ENCODE results near the gene ZBED4. TPM values are rescaled to one million over a fixed set of nuclear protein-coding genes. Genes with fewer than 3 reads are reported as not detected.
A peak's percentile ranks its signal among the peaks of the same experiment; 100 is the strongest.

Gene ZBED4
- total RNA-seq, 1 donor from 2014 or later: 16.7 TPM

GRCh38 chr22:49924113-49924833 is 70.6 kb downstream of the ZBED4 start:
- DNase-seq: no peak

GRCh38 chr22:49925525-49926128 is 72.0 kb downstream of the ZBED4 start:
- DNase-seq: no peak

GRCh38 chr22:49926916-49927315 is 73.3 kb downstream of the ZBED4 start:
- no peak for DNase-seq

GRCh38 chr22:49927483-49928184 is 74.0 kb downstream of the ZBED4 start:
- DNase-seq: no peak

GRCh38 chr22:49928185-49928495 is 74.5 kb downstream of the ZBED4 start:
- DNase-seq: no peak

- no peak for DNase-seq
These were observed 75.0 kb downstream of the ZBED4 start for GRCh38 chr22:49928555-49929210.

- DNase-seq: peak; percentile 72
These were observed 75.8 kb downstream of the ZBED4 start for GRCh38 chr22:49929211-49929979.

- DNase-seq: peak; percentile 27
These were observed 76.4 kb downstream of the ZBED4 start for GRCh38 chr22:49929994-49930575.

GRCh38 chr22:49930596-49931412 is 77.2 kb downstream of the ZBED4 start:
- DNase-seq: peak; percentile 95

- DNase-seq: no peak
These were observed 79.9 kb downstream of the ZBED4 start for GRCh38 chr22:49933236-49934159.

GRCh38 chr22:49934160-49934890 is 80.7 kb downstream of the ZBED4 start:
- peak; percentile 47 for DNase-seq

- peak; percentile 75 for DNase-seq
These were observed 81.4 kb downstream of the ZBED4 start for GRCh38 chr22:49934891-49935557.

GRCh38 chr22:49935561-49935960 is 81.9 kb downstream of the ZBED4 start:
- DNase-seq: peak; percentile 56

- peak; percentile 97 for DNase-seq
These were observed 82.7 kb downstream of the ZBED4 start for GRCh38 chr22:49936018-49936972.

- peak; percentile 52 for DNase-seq
These were observed 83.5 kb downstream of the ZBED4 start for GRCh38 chr22:49936973-49937757.

GRCh38 chr22:49937758-49938564 is 84.3 kb downstream of the ZBED4 start:
- DNase-seq: peak; percentile 79

Data from dermis blood vessel endothelial cell (primary cell).